ENCODE results near the gene PITPNC1.
A peak's percentile ranks its signal among the peaks of the same experiment; 100 is the strongest.
"Not testable (repeated sequence)": the region's sequence is repeated elsewhere in the genome, so short reads cannot be mapped to it uniquely, and the experiment has no call there.

The PITPNC1 gene

DNA sequence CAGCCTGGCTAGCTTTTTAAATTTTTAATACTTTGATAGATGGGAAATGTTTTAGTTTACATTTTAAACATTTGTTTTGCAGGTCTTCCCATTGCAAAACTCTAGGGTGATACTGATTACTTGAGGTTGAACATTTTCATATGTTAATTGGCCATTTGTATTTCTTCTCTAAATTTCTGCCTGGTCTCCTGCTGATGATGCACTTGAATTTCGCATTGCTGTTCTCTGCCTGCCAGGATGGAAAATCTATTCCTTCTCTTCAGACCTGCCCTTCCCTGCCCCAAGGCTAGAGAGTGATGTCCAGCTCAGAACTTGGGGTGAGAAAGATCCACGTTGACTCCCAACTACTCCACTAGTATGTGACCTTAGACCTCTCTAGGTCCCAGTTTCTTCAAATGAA is 134.7 kb downstream of the PITPNC1 start:
- Histone ChIP-seq H2AFZ (ENCODE audit: low read length, unreplicated experiment) (no peak overlapping the region), H3K27ac (ENCODE audit: low read depth, low read length) (no peak overlapping the region), H3K36me3 (ENCODE audit: insufficient read depth, low read length) (no peaks in the 10 kb centered on the region), H3K27me3 (ENCODE audit: insufficient read depth, low read length) (no peaks in the 10 kb centered on the region), H3K4me1 (ENCODE audit: control insufficient read depth, insufficient read depth, low read length, unreplicated experiment) (peaks cover 4% of the 10 kb centered on the region), H3K4me3 (ENCODE audit: low read depth, low read length) (no peak overlapping the region), H3K79me2 (ENCODE audit: control insufficient read depth, insufficient read depth, low read length, unreplicated experiment) (no peaks in the 10 kb centered on the region)

DNA sequence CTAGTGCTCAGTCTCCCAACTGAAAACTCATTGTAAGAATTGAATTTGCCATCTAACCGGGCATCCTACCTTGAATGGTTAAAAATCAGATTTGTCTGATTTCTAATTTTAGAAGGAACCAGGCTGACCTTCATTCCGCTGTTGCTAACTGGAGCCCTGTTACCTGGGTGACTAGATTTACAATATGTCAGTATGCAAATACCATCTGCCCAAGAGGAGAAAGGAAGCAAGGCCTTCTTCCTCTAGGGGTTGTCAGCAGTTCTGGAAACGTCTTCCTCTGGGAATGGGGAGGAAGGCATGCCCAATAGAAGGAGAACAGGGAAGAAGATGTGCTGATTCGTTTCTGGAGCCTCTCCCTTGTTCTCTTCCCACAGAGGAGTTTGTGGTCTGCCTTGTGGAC is 137.9 kb downstream of the PITPNC1 start:
- Histone ChIP-seq H3K4me1 (ENCODE audit: control insufficient read depth, insufficient read depth, low read length, unreplicated experiment) (peaks cover 4% of the 10 kb centered on the region), H3K27ac (ENCODE audit: low read depth, low read length) (no peak overlapping the region), H3K36me3 (ENCODE audit: insufficient read depth, low read length) (no peaks in the 10 kb centered on the region), H3K79me2 (ENCODE audit: control insufficient read depth, insufficient read depth, low read length, unreplicated experiment) (no peaks in the 10 kb centered on the region), H3K27me3 (ENCODE audit: insufficient read depth, low read length) (no peaks in the 10 kb centered on the region), H2AFZ (ENCODE audit: low read length, unreplicated experiment) (no peak overlapping the region), H3K4me3 (ENCODE audit: low read depth, low read length) (no peak overlapping the region)

- H3K4me1 ChIP-seq (ENCODE audit: control insufficient read depth, insufficient read depth, low read length, unreplicated experiment), result peaks cover 6% of the 10 kb centered on the region
- H2AFZ ChIP-seq (ENCODE audit: low read length, unreplicated experiment), result no peak overlapping the region
- H3K36me3 ChIP-seq (ENCODE audit: insufficient read depth, low read length), result no peaks in the 10 kb centered on the region
- H3K4me3 ChIP-seq (ENCODE audit: low read depth, low read length), result no peak overlapping the region
- no peaks in the 10 kb centered on the region for H3K79me2 ChIP-seq (ENCODE audit: control insufficient read depth, insufficient read depth, low read length, unreplicated experiment)
- no peak overlapping the region for H3K27ac ChIP-seq (ENCODE audit: low read depth, low read length)
- no peaks in the 10 kb centered on the region for H3K27me3 ChIP-seq (ENCODE audit: insufficient read depth, low read length)
These were observed 138.5 kb downstream of the PITPNC1 start for GRCh38 chr17:67515490-67516083.

GRCh38 chr17:67516571-67516970 is 139.5 kb downstream of the PITPNC1 start:
- not testable (repeated sequence) for H3K27ac ChIP-seq (ENCODE audit: low read depth, low read length); H3K36me3 ChIP-seq (ENCODE audit: insufficient read depth, low read length); H3K27me3 ChIP-seq (ENCODE audit: insufficient read depth, low read length); H2AFZ ChIP-seq (ENCODE audit: low read length, unreplicated experiment); H3K4me3 ChIP-seq (ENCODE audit: low read depth, low read length); H3K79me2 ChIP-seq (ENCODE audit: control insufficient read depth, insufficient read depth, low read length, unreplicated experiment)
- peaks cover 10% of the 10 kb centered on the region for H3K4me1 ChIP-seq (ENCODE audit: control insufficient read depth, insufficient read depth, low read length, unreplicated experiment)

DNA sequence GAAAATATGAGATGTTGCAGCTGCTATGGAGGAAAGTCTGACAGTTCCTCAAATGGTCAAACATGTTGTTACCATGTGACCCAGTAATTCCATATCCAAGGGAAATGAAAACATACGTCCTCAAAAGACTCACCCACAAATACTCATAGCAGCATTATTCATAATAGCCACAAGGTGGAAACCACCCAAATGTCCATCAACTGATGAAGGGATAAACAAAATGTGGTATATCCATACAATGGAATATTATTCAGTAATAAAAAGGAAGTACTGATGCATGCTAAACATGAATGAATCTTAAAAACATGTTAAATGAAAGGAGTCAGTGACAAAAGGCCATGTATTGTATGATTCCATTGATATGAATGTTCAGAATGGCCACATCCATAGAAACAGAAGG is 140.2 kb downstream of the PITPNC1 start:
- Histone ChIP-seq H3K27me3 (ENCODE audit: insufficient read depth, low read length) (no peaks in the 10 kb centered on the region), H3K79me2 (ENCODE audit: control insufficient read depth, insufficient read depth, low read length, unreplicated experiment) (no peaks in the 10 kb centered on the region), H3K27ac (ENCODE audit: low read depth, low read length) (no peak overlapping the region), H2AFZ (ENCODE audit: low read length, unreplicated experiment) (no peak overlapping the region), H3K4me3 (ENCODE audit: low read depth, low read length) (no peak overlapping the region), H3K36me3 (ENCODE audit: insufficient read depth, low read length) (no peaks in the 10 kb centered on the region), H3K4me1 (ENCODE audit: control insufficient read depth, insufficient read depth, low read length, unreplicated experiment) (peaks cover 10% of the 10 kb centered on the region)

GRCh38 chr17:67518876-67519275 is 141.8 kb downstream of the PITPNC1 start:
- H3K4me1 ChIP-seq (ENCODE audit: control insufficient read depth, insufficient read depth, low read length, unreplicated experiment), result peaks cover 10% of the 10 kb centered on the region
- H2AFZ ChIP-seq (ENCODE audit: low read length, unreplicated experiment), result no peak overlapping the region
- H3K79me2 ChIP-seq (ENCODE audit: control insufficient read depth, insufficient read depth, low read length, unreplicated experiment), result no peaks in the 10 kb centered on the region
- no peaks in the 10 kb centered on the region for H3K27me3 ChIP-seq (ENCODE audit: insufficient read depth, low read length)
- no peaks in the 10 kb centered on the region for H3K36me3 ChIP-seq (ENCODE audit: insufficient read depth, low read length)
- H3K27ac ChIP-seq (ENCODE audit: low read depth, low read length), result no peak overlapping the region
- H3K4me3 ChIP-seq (ENCODE audit: low read depth, low read length), result no peak overlapping the region

GRCh38 chr17:67519801-67520251 is 142.7 kb downstream of the PITPNC1 start:
- H3K4me3 ChIP-seq (ENCODE audit: low read depth, low read length), result peak overlapping the region; percentile 57; the same call in 1 of the 2 replicates
- no peak overlapping the region for H2AFZ ChIP-seq (ENCODE audit: low read length, unreplicated experiment)
- H3K36me3 ChIP-seq (ENCODE audit: insufficient read depth, low read length), result no peaks in the 10 kb centered on the region
- peaks cover 10% of the 10 kb centered on the region for H3K4me1 ChIP-seq (ENCODE audit: control insufficient read depth, insufficient read depth, low read length, unreplicated experiment)
- no peaks in the 10 kb centered on the region for H3K27me3 ChIP-seq (ENCODE audit: insufficient read depth, low read length)
- H3K27ac ChIP-seq (ENCODE audit: low read depth, low read length), result no peak overlapping the region
- H3K79me2 ChIP-seq (ENCODE audit: control insufficient read depth, insufficient read depth, low read length, unreplicated experiment), result no peaks in the 10 kb centered on the region

DNA sequence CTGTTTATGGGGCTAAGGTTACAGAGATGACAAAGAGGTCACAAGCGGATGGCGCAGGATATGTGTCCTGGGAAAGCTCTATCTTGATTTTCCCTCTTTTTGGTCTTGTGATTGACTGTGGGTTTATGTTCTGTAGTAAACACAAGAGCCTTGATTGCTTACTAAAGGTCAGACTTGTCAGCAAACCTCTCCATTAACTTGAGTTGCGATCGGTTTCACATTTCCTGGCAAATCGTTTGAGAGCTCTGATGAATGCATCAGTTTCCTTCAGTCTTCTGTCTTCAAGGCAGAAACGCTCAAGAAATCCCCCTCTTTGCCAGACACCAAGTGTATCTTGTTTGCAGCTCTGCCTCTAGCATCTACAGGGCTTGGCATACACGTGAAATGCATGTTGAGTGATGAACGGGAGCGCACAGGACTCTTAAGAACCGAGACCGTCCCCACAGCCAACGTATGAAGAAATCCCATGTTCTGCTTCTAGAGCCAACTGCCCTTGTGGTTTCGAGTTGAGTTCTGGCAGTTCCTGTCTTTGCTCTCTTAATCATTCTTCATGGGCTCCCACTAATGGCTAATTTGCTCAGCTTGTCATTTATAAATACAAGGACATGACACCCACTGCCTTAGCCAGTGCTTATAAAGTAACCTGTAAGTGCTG is 143.3 kb downstream of the PITPNC1 start:
- Histone ChIP-seq H3K27ac (ENCODE audit: low read depth, low read length) (no peak overlapping the region), H3K4me1 (ENCODE audit: control insufficient read depth, insufficient read depth, low read length, unreplicated experiment) (peaks cover 10% of the 10 kb centered on the region), H2AFZ (ENCODE audit: low read length, unreplicated experiment) (peak overlapping the region; percentile 40), H3K79me2 (ENCODE audit: control insufficient read depth, insufficient read depth, low read length, unreplicated experiment) (no peaks in the 10 kb centered on the region), H3K36me3 (ENCODE audit: insufficient read depth, low read length) (no peaks in the 10 kb centered on the region), H3K27me3 (ENCODE audit: insufficient read depth, low read length) (no peaks in the 10 kb centered on the region), H3K4me3 (ENCODE audit: low read depth, low read length) (peak overlapping the region; percentile 57)

GRCh38 chr17:67520916-67521774 is 144.1 kb downstream of the PITPNC1 start:
- H3K4me3 ChIP-seq (ENCODE audit: low read depth, low read length), result peak overlapping the region; percentile 57
- no peaks in the 10 kb centered on the region for H3K79me2 ChIP-seq (ENCODE audit: control insufficient read depth, insufficient read depth, low read length, unreplicated experiment)
- no peaks in the 10 kb centered on the region for H3K27me3 ChIP-seq (ENCODE audit: insufficient read depth, low read length)
- H3K27ac ChIP-seq (ENCODE audit: low read depth, low read length), result no peak overlapping the region
- H2AFZ ChIP-seq (ENCODE audit: low read length, unreplicated experiment), result peak overlapping the region; percentile 40
- no peaks in the 10 kb centered on the region for H3K36me3 ChIP-seq (ENCODE audit: insufficient read depth, low read length)
- peaks cover 10% of the 10 kb centered on the region for H3K4me1 ChIP-seq (ENCODE audit: control insufficient read depth, insufficient read depth, low read length, unreplicated experiment)

GRCh38 chr17:67521775-67522069 is 144.6 kb downstream of the PITPNC1 start:
- Histone ChIP-seq H3K27me3 (ENCODE audit: insufficient read depth, low read length) (no peaks in the 10 kb centered on the region), H3K79me2 (ENCODE audit: control insufficient read depth, insufficient read depth, low read length, unreplicated experiment) (no peaks in the 10 kb centered on the region), H3K27ac (ENCODE audit: low read depth, low read length) (no peak overlapping the region), H2AFZ (ENCODE audit: low read length, unreplicated experiment) (no peak overlapping the region), H3K4me3 (ENCODE audit: low read depth, low read length) (no peak overlapping the region), H3K36me3 (ENCODE audit: insufficient read depth, low read length) (no peaks in the 10 kb centered on the region), H3K4me1 (ENCODE audit: control insufficient read depth, insufficient read depth, low read length, unreplicated experiment) (peaks cover 10% of the 10 kb centered on the region)

GRCh38 chr17:67523101-67523500 is 146.0 kb downstream of the PITPNC1 start:
- no peaks in the 10 kb centered on the region for H3K79me2 ChIP-seq (ENCODE audit: control insufficient read depth, insufficient read depth, low read length, unreplicated experiment)
- peaks cover 10% of the 10 kb centered on the region for H3K4me1 ChIP-seq (ENCODE audit: control insufficient read depth, insufficient read depth, low read length, unreplicated experiment)
- H3K27me3 ChIP-seq (ENCODE audit: insufficient read depth, low read length), result no peaks in the 10 kb centered on the region
- H3K27ac ChIP-seq (ENCODE audit: low read depth, low read length), result no peak overlapping the region
- H2AFZ ChIP-seq (ENCODE audit: low read length, unreplicated experiment), result no peak overlapping the region
- H3K4me3 ChIP-seq (ENCODE audit: low read depth, low read length), result no peak overlapping the region
- H3K36me3 ChIP-seq (ENCODE audit: insufficient read depth, low read length), result no peaks in the 10 kb centered on the region

Data from ACC112 (cell line).